ENCODE results near the gene PPIA.

GRCh38 chr7:44764081-44764480 is 32.4 kb upstream of the PPIA start:
- TF ChIP-seq POLR2A (IDR thresholded peaks at IDR 0.05; ENCODE audit: low read length) (no peak), CTCF (IDR thresholded peaks at IDR 0.05) (no peak), ZNF302 (CRISPR knock-in tag; IDR thresholded peaks at IDR 0.05) (no peak), CBX8 (IDR thresholded peaks at IDR 0.05) (no peak), TP53 (CRISPR knock-in tag; IDR thresholded peaks at IDR 0.05) (no peak), ZFP36 (IDR thresholded peaks at IDR 0.05; ENCODE audit: borderline replicate concordance, partially characterized antibody) (no peak)
